Chondrocyte (in vitro differentiated cells): ENCODE data around the gene FRAT2. TPM values are rescaled to one million over a fixed set of nuclear protein-coding genes. Genes with fewer than 3 reads are reported as not detected.

ENCODE experiments used
- DNase-seq: peaks from one replicate; pipeline ENCODE4 v3.0.0; 2021; ENCODE audit warnings: mixed read lengths, low spot score
- H3K27ac Mint-ChIP-seq: one replicate; pipeline ENCODE4 v1.8.0; 2021; ENCODE audit warnings: mild to moderate bottlenecking, moderate library complexity, mixed read lengths; ENCODE audit not compliant: unreplicated experiment
- H3K27me3 Mint-ChIP-seq: 2 replicates; pipeline ENCODE4 v1.8.0; 2021; ENCODE audit warnings: low read depth, mixed read lengths
- H3K36me3 Mint-ChIP-seq: 2 replicates; pipeline ENCODE4 v1.8.0; 2021; ENCODE audit warnings: low read depth, mixed read lengths
- H3K4me1 Mint-ChIP-seq: 2 replicates; pipeline ENCODE4 v1.8.0; 2021; ENCODE audit warnings: low read depth, mild to moderate bottlenecking, mixed read lengths
- H3K4me3 Mint-ChIP-seq: one replicate; pipeline ENCODE4 v1.8.0; 2021; ENCODE audit warnings: mild to moderate bottlenecking, moderate library complexity, mixed read lengths; ENCODE audit not compliant: unreplicated experiment
- H3K9me3 Mint-ChIP-seq: 2 replicates; pipeline ENCODE4 v1.8.0; 2021; ENCODE audit warnings: low read depth, mixed read lengths
- total RNA-seq: library from RNA; stranded (reverse); gene quantifications from 3 replicates; pipeline ENCODE4 v1.2.1, GENCODE V29; 2021
- TF ChIP-seq, protein P1 (sequence below): fragments of 200-600 bp; sonication (generic); IDR thresholded peaks from 2 replicates; pipeline ENCODE4 v1.5.0; 2021; ENCODE audit warnings: antibody characterized with exemption, mild to moderate bottlenecking, moderate library complexity

FRAT2 gene
- total RNA-seq, 1 donor from 2014 or later, result 4.2 TPM

DNA sequence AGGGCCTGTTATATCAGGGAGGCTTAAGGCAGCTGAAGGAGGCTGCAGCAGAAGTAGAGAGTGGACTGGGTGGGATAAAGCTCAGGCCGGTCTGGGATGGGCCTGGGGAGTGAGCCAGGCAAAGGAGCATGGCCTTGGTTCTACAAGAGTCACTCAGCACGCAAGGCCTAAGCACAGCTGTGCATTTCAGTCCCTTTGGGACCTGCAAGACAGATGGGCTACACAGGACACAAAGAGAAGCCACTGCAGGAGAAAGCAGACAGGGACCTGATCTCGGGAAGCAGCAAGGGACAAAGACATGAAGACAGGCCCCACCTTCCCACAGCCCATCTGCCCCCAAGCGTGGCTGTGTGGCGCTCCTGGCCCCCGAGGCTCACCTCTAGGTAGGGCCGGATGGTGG lies 37.2 kb upstream of the FRAT2 start:
- H3K9me3 Mint-ChIP-seq, result no peaks in the 10 kb centered on the region
- H3K27ac Mint-ChIP-seq, result no peak overlapping the region
- no peaks in the 10 kb centered on the region for H3K27me3 Mint-ChIP-seq
- TF ChIP-seq, protein P1, sequence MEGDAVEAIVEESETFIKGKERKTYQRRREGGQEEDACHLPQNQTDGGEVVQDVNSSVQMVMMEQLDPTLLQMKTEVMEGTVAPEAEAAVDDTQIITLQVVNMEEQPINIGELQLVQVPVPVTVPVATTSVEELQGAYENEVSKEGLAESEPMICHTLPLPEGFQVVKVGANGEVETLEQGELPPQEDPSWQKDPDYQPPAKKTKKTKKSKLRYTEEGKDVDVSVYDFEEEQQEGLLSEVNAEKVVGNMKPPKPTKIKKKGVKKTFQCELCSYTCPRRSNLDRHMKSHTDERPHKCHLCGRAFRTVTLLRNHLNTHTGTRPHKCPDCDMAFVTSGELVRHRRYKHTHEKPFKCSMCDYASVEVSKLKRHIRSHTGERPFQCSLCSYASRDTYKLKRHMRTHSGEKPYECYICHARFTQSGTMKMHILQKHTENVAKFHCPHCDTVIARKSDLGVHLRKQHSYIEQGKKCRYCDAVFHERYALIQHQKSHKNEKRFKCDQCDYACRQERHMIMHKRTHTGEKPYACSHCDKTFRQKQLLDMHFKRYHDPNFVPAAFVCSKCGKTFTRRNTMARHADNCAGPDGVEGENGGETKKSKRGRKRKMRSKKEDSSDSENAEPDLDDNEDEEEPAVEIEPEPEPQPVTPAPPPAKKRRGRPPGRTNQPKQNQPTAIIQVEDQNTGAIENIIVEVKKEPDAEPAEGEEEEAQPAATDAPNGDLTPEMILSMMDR, result no peak
- peaks cover 30% of the 10 kb centered on the region for H3K36me3 Mint-ChIP-seq
- no peaks in the 10 kb centered on the region for H3K4me1 Mint-ChIP-seq
- no peak for DNase-seq
- no peak overlapping the region for H3K4me3 Mint-ChIP-seq

DNA sequence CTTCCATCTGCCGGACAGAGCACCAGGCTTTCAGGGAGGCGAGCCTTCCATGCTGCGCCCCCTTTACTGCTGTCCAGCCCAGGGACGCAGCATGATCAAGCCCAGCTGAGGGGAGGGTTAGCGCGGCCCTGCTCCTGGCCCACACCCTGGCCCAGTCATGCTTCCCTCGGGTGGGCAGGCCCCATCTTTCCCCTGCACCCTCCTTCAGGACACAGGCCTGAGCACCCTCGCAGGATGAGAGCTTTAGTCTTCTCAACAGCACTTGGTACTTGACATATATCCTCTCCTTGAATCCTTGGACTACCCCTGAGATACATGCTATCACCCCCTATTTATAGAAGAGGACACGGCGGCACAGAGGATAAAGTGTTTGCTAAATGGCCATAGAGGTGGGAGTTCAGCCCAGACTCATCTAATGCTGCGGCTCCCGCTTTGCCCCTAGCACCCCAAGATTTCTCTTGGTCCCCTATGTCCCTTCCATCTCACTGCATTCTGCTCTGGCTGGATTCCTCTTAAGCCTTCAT lies 32.7 kb upstream of the FRAT2 start:
- Mint-ChIP-seq H3K36me3 (peaks cover 42% of the 10 kb centered on the region), H3K27me3 (no peaks in the 10 kb centered on the region), H3K9me3 (no peaks in the 10 kb centered on the region), H3K27ac (no peak overlapping the region), H3K4me3 (no peak overlapping the region), H3K4me1 (no peaks in the 10 kb centered on the region)
- no peak for DNase-seq
- TF ChIP-seq, protein P1, result no peak

DNA sequence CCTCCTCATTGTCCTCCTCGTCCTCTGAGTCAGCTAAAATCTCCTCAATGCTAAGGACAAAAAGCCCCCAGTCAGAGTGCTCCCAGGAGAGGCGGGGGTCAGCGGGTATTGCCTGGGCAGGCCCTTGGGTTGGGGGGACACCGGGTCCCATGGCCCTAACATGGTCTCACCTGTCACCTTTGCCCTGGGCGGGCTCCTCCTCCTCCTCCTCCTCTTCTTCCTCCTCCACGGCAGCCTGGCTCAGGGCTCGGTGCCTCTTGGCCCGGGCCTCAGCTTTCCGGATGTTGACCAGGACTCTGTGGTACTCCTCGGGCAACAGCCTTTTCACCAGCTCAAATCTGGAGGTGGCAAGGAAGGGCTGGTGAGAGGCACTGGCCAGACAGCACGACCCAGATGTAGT lies 32.0 kb upstream of the FRAT2 start:
- Mint-ChIP-seq H3K27me3 (no peaks in the 10 kb centered on the region), H3K36me3 (peaks cover 38% of the 10 kb centered on the region), H3K27ac (no peak overlapping the region), H3K9me3 (no peaks in the 10 kb centered on the region), H3K4me1 (no peaks in the 10 kb centered on the region), H3K4me3 (no peak overlapping the region)
- no peak for DNase-seq
- TF ChIP-seq, protein P1, result no peak

DNA sequence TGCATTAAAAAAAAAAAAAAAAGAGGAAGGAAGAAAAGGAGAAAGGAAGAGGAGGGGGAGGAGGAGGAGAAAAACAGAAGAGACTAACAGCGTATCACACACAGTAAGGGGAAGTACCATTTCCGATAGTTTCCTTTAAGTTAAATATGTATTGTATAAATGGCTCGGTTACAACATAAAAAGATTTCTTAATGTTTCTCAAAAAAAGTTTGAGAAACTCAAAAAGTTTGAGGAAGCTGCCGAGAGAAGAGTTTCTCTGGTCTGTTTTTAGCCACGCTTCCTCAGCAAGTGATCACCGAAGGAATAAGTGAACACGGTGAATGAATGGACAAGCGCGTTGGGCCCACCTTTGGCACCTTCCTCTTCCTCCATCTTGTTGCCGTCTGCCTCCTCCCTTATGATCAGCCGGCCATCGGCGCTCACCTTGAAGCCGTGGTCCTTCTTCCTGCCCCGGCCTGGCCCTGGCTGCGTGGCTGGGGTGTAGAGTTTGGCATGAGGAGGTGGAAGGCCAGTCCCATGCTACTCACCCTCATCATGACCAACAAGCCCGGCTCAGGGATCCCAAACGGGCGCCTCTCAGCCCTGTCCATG lies 31.3 kb upstream of the FRAT2 start:
- TF ChIP-seq, protein P1, result no peak
- Mint-ChIP-seq H3K4me3 (no peak overlapping the region), H3K4me1 (no peaks in the 10 kb centered on the region), H3K9me3 (no peaks in the 10 kb centered on the region), H3K27me3 (no peaks in the 10 kb centered on the region), H3K36me3 (peaks cover 35% of the 10 kb centered on the region), H3K27ac (no peak overlapping the region)
- DNase-seq, result no peak

DNA sequence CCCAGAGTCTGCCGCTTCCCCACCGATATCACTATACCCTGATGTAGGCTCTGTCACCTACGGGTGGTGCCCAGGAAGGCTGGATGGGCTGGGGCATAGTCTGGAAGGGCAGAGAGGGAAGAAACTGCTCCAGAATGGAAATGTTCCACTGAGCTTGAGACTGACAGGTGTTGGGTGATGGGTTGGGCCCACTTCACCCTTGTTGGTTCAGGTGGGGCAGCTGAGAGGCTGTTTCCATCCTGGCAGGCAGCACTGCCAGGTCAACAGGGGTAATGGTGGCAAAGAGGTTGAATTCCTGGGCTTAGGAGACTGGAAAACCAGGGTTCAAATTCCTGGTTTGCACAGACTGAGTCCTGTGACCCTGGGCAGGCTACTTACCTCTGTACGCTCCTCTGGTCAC lies 28.5 kb upstream of the FRAT2 start:
- H3K27me3 Mint-ChIP-seq, result no peaks in the 10 kb centered on the region
- no peaks in the 10 kb centered on the region for H3K9me3 Mint-ChIP-seq
- TF ChIP-seq, protein P1, result no peak
- no peak overlapping the region for H3K27ac Mint-ChIP-seq
- no peak for DNase-seq
- H3K4me1 Mint-ChIP-seq, result no peaks in the 10 kb centered on the region
- peaks cover 37% of the 10 kb centered on the region for H3K36me3 Mint-ChIP-seq
- H3K4me3 Mint-ChIP-seq, result no peak overlapping the region
